H9 (cell line): Measurements from ENCODE around the gene MKRN2. TPM values are rescaled to one million over a fixed set of nuclear protein-coding genes. Genes with fewer than 3 reads are reported as not detected.

Source experiments
- DNase-seq: peaks from one replicate; pipeline ENCODE4 v3.0.0-alpha.2; 2017
- H2AFZ ChIP-seq: one replicate; pipeline ENCODE4 v1.6.1; 2013; ENCODE audit warnings: mild to moderate bottlenecking, low read length, control low read depth, moderate library complexity
- H2AK5ac ChIP-seq: 2 replicates; pipeline ENCODE4 v1.6.1; 2013; ENCODE audit warnings: low read length, control low read depth, mixed read lengths; ENCODE audit not compliant: insufficient read length
- H2BK120ac ChIP-seq: one replicate; pipeline ENCODE4 v1.6.1; 2013; ENCODE audit warnings: low read depth, mild to moderate bottlenecking, low read length, control low read depth, inconsistent platforms; ENCODE audit not compliant: poor library complexity, severe bottlenecking
- H2BK12ac ChIP-seq: 2 replicates; pipeline ENCODE4 v1.6.1; 2013; ENCODE audit warnings: low read length, control low read depth, mixed read lengths, low read depth; ENCODE audit not compliant: insufficient read length
- H2BK15ac ChIP-seq: 2 replicates; pipeline ENCODE4 v1.6.1; 2013; ENCODE audit warnings: low read depth, low read length, control low read depth
- H2BK20ac ChIP-seq: one replicate; pipeline ENCODE4 v1.6.1; 2013; ENCODE audit warnings: low read depth, mild to moderate bottlenecking, low read length, control low read depth, inconsistent platforms; ENCODE audit not compliant: poor library complexity, severe bottlenecking
- H2BK5ac ChIP-seq: 2 replicates; pipeline ENCODE4 v1.6.1; 2013; ENCODE audit warnings: low read length, control low read depth, mixed read lengths; ENCODE audit not compliant: insufficient read length
- H3K14ac ChIP-seq: 2 replicates; pipeline ENCODE4 v1.6.1; 2013; ENCODE audit warnings: low read length, control low read depth; ENCODE audit not compliant: insufficient read depth
- H3K18ac ChIP-seq: 2 replicates; pipeline ENCODE4 v1.6.1; 2013; ENCODE audit warnings: low read depth, mild to moderate bottlenecking, mixed read lengths, low read length, control low read depth; ENCODE audit not compliant: insufficient read length
- H3K23ac ChIP-seq: 2 replicates; pipeline ENCODE4 v1.6.1; 2013; ENCODE audit warnings: low read length, control low read depth, mixed read lengths, low read depth; ENCODE audit not compliant: insufficient read length
- H3K23me2 ChIP-seq: 2 replicates; pipeline ENCODE4 v1.6.1; 2013; ENCODE audit warnings: low read depth, mild to moderate bottlenecking, mixed read lengths, low read length, control low read depth; ENCODE audit not compliant: insufficient read length, poor library complexity, severe bottlenecking
- H3K27ac ChIP-seq: 2 replicates; pipeline ENCODE4 v1.5.1; 2013; ENCODE audit warnings: low read length, control low read depth, mixed read lengths, low read depth; ENCODE audit not compliant: insufficient read length
- H3K27me3 ChIP-seq: 2 replicates; pipeline ENCODE4 v1.6.1; 2013; ENCODE audit warnings: low read length, control low read depth, inconsistent platforms; ENCODE audit not compliant: insufficient read depth
- H3K4ac ChIP-seq: 2 replicates; pipeline ENCODE4 v1.6.1; 2013; ENCODE audit warnings: low read depth, mild to moderate bottlenecking, control low read depth, inconsistent platforms, low read length, moderate library complexity
- H3K4me1 ChIP-seq: 2 replicates; pipeline ENCODE4 v1.6.1; 2013; ENCODE audit warnings: low read length, control low read depth, inconsistent platforms; ENCODE audit not compliant: insufficient read depth
- H3K4me2 ChIP-seq: 2 replicates; pipeline ENCODE4 v1.6.1; 2013; ENCODE audit warnings: low read length, control low read depth, mixed read lengths; ENCODE audit not compliant: insufficient read length, insufficient read depth
- H3K56ac ChIP-seq: 2 replicates; pipeline ENCODE4 v1.6.1; 2013; ENCODE audit warnings: low read depth, mild to moderate bottlenecking, mixed read lengths, low read length, control low read depth; ENCODE audit not compliant: insufficient read length
- H3K79me1 ChIP-seq: 2 replicates; pipeline ENCODE4 v1.6.1; 2013; ENCODE audit warnings: low read depth, mild to moderate bottlenecking, moderate library complexity, low read length, control low read depth, inconsistent platforms; ENCODE audit not compliant: insufficient read depth, poor library complexity, severe bottlenecking
- H3K79me2 ChIP-seq: 2 replicates; pipeline ENCODE4 v1.6.1; 2013; ENCODE audit warnings: low read length, control low read depth, inconsistent platforms; ENCODE audit not compliant: insufficient read depth
- H3K9ac ChIP-seq: 2 replicates; pipeline ENCODE4 v1.6.1; 2013; ENCODE audit warnings: low read length, control low read depth, mixed read lengths; ENCODE audit not compliant: insufficient read length; ENCODE audit errors: extremely low read depth
- H3K9me3 ChIP-seq: one replicate; pipeline ENCODE4 v1.6.1; 2013; ENCODE audit warnings: low read depth, low read length, inconsistent platforms; ENCODE audit not compliant: control insufficient read depth
- H3T11ph ChIP-seq: one replicate; pipeline ENCODE4 v1.6.1; 2013; ENCODE audit warnings: mild to moderate bottlenecking, low read length, control low read depth, inconsistent platforms
- H4K20me1 ChIP-seq: one replicate; pipeline ENCODE4 v1.6.1; 2013; ENCODE audit not compliant: control insufficient read depth, insufficient read length, insufficient read depth
- H4K5ac ChIP-seq: 2 replicates; pipeline ENCODE4 v1.6.1; 2013; ENCODE audit warnings: low read depth, mild to moderate bottlenecking, mixed read lengths, low read length, control low read depth; ENCODE audit not compliant: insufficient read length
- H4K8ac ChIP-seq: replicated peaks from 2 replicates; pipeline ENCODE4 v1.6.1; 2013; ENCODE audit warnings: low read length, control low read depth, mixed read lengths, low read depth; ENCODE audit not compliant: insufficient read length
- H4K91ac ChIP-seq: 2 replicates; pipeline ENCODE4 v1.6.1; 2013; ENCODE audit warnings: low read depth, mild to moderate bottlenecking, moderate library complexity, mixed read lengths, low read length, control low read depth; ENCODE audit not compliant: insufficient read length
- H3K27ac Mint-ChIP-seq, 3 experiments: 2 replicates in 2 of 3; 3 replicates in 1 of 3; pipeline ENCODE4 v1.8.0; 2020 to 2021; ENCODE audit warnings: mixed read lengths in 3 of 3, mild to moderate bottlenecking in 1 of 3, moderate library complexity in 1 of 3
- H3K27me3 Mint-ChIP-seq: 2 replicates; pipeline ENCODE4 v1.8.0; 2021; ENCODE audit warnings: low read depth, mild to moderate bottlenecking, moderate library complexity, mixed read lengths
- H3K36me3 Mint-ChIP-seq, 3 experiments: 2 replicates in 2 of 3; 3 replicates in 1 of 3; pipeline ENCODE4 v1.8.0; 2020 to 2021; ENCODE audit warnings: low read depth in 3 of 3, mixed read lengths in 3 of 3; ENCODE audit not compliant: insufficient read depth in 1 of 3
- H3K4me1 Mint-ChIP-seq, 2 experiments: 2 replicates each; pipeline ENCODE4 v1.8.0; 2020; ENCODE audit warnings: mixed read lengths in 2 of 2
- H3K4me3 Mint-ChIP-seq, 2 experiments: 2 replicates in 1 of 2; 3 replicates in 1 of 2; pipeline ENCODE4 v1.8.0; 2020 to 2021; ENCODE audit warnings: mild to moderate bottlenecking in 2 of 2, mixed read lengths in 2 of 2, moderate library complexity in 1 of 2
- H3K9me3 Mint-ChIP-seq, 2 experiments: 2 replicates in 1 of 2; 3 replicates in 1 of 2; pipeline ENCODE4 v1.8.0; 2020; ENCODE audit warnings: mild to moderate bottlenecking in 2 of 2, mixed read lengths in 2 of 2, moderate library complexity in 1 of 2
- WGBS: extraction: QIAGEN DNeasy Blood & Tissue Kit; methylation state at CpG from one replicate; pipeline ENCODE4 v1.1.7; 2013; ENCODE audit warnings: missing lambda C conversion rate, low lambda C conversion rate, mixed read lengths; ENCODE audit not compliant: insufficient read length; ENCODE audit errors: extremely low coverage; 5-methylcytosine and 5-hydroxymethylcytosine counted together
- total RNA-seq: library from RNA; stranded (reverse); gene quantifications from 2 replicates; pipeline ENCODE4 v1.2.1, GENCODE V29; 2021
- TF ChIP-seq, protein P1 (sequence below): fragments of 200-600 bp; sonication (generic); conservative IDR thresholded peaks from 3 replicates; pipeline ENCODE4 v1.8.0; 2021; ENCODE audit warnings: antibody characterized with exemption, mild to moderate bottlenecking

MKRN2 gene
- total RNA-seq, 1 experiment from 2014 or later = 18.1 TPM

GRCh38 chr3:12512534-12513118, 44.3 kb upstream of the MKRN2 start:
- H2BK15ac ChIP-seq = no peak overlapping the region
- no peaks in the 10 kb centered on the region for H3K9me3 ChIP-seq
- no peak overlapping the region for H3K27ac Mint-ChIP-seq
- H3T11ph ChIP-seq = no peak overlapping the region
- H3K23me2 ChIP-seq = no peaks in the 10 kb centered on the region
- TF ChIP-seq, protein P1, sequence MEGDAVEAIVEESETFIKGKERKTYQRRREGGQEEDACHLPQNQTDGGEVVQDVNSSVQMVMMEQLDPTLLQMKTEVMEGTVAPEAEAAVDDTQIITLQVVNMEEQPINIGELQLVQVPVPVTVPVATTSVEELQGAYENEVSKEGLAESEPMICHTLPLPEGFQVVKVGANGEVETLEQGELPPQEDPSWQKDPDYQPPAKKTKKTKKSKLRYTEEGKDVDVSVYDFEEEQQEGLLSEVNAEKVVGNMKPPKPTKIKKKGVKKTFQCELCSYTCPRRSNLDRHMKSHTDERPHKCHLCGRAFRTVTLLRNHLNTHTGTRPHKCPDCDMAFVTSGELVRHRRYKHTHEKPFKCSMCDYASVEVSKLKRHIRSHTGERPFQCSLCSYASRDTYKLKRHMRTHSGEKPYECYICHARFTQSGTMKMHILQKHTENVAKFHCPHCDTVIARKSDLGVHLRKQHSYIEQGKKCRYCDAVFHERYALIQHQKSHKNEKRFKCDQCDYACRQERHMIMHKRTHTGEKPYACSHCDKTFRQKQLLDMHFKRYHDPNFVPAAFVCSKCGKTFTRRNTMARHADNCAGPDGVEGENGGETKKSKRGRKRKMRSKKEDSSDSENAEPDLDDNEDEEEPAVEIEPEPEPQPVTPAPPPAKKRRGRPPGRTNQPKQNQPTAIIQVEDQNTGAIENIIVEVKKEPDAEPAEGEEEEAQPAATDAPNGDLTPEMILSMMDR = no peak
- H3K27ac ChIP-seq = no peak overlapping the region
- H2AK5ac ChIP-seq = no peak overlapping the region
- H3K4me3 Mint-ChIP-seq = no peak overlapping the region
- H3K27me3 ChIP-seq = no peaks in the 10 kb centered on the region
- no peak overlapping the region for H2AFZ ChIP-seq
- H3K79me1 ChIP-seq = no peaks in the 10 kb centered on the region
- no peaks in the 10 kb centered on the region for H3K79me2 ChIP-seq
- no peak overlapping the region for H2BK20ac ChIP-seq
- peaks cover 5 to 16% (median 7%) of the 10 kb centered on the region in 3 experiments; a peak in 5 of 7 replicates for H3K36me3 Mint-ChIP-seq
- no peak overlapping the region for H2BK120ac ChIP-seq
- H3K14ac ChIP-seq = no peak overlapping the region
- no peak for DNase-seq
- no peak overlapping the region for H2BK12ac ChIP-seq
- H4K5ac ChIP-seq = no peak overlapping the region
- H3K9me3 Mint-ChIP-seq = no peaks in the 10 kb centered on the region
- no peaks in the 10 kb centered on the region for H3K4me1 ChIP-seq
- no peak overlapping the region for H3K9ac ChIP-seq
- no peaks in the 10 kb centered on the region for H3K27me3 Mint-ChIP-seq
- no peaks in the 10 kb centered on the region; a peak in 1 of 4 replicates for H3K4me1 Mint-ChIP-seq
- no peak overlapping the region for H4K91ac ChIP-seq
- no peak overlapping the region for H3K18ac ChIP-seq
- H3K56ac ChIP-seq = no peak overlapping the region
- H3K23ac ChIP-seq = no peak overlapping the region
- no peak overlapping the region for H2BK5ac ChIP-seq
- H3K4me2 ChIP-seq = no peak overlapping the region
- no peaks in the 10 kb centered on the region for H4K20me1 ChIP-seq
- H4K8ac ChIP-seq = no peak overlapping the region
- H3K4ac ChIP-seq = no peak overlapping the region
- no CpG with 5 or more reads among the region's 4 CpGs for WGBS
